ENCODE results near the gene ALDH1A2.
"Not testable (repeated sequence)": the region's sequence is repeated elsewhere in the genome, so short reads cannot be mapped to it uniquely, and the experiment has no call there.

ALDH1A2 gene

GRCh38 chr15:58043192-58043903 is 22.2 kb downstream of the ALDH1A2 start:
- no peak for DNase-seq (ENCODE audit: low read depth in 2 of 3, low spot score in 2 of 3)

- DNase-seq (ENCODE audit: low read depth in 2 of 3, low spot score in 2 of 3), result no peak
These were observed 23.5 kb downstream of the ALDH1A2 start for GRCh38 chr15:58042006-58042405.

- no peak for DNase-seq (ENCODE audit: low read depth in 2 of 3, low spot score in 2 of 3)
These were observed 25.4 kb downstream of the ALDH1A2 start for GRCh38 chr15:58040150-58040549.

- DNase-seq (ENCODE audit: low read depth in 2 of 3, low spot score in 2 of 3), result no peak
These were observed 26.2 kb downstream of the ALDH1A2 start for GRCh38 chr15:58039079-58040035.

- DNase-seq (ENCODE audit: low read depth in 2 of 3, low spot score in 2 of 3), result no peak
These were observed 27.0 kb downstream of the ALDH1A2 start for GRCh38 chr15:58038426-58039078.

GRCh38 chr15:58037723-58038301 is 27.7 kb downstream of the ALDH1A2 start:
- DNase-seq (ENCODE audit: low read depth in 2 of 3, low spot score in 2 of 3), result no peak

GRCh38 chr15:58036579-58036978 is 28.9 kb downstream of the ALDH1A2 start:
- no peak for DNase-seq (ENCODE audit: low read depth in 2 of 3, low spot score in 2 of 3)

GRCh38 chr15:58028392-58028791 is 37.1 kb downstream of the ALDH1A2 start:
- not testable (repeated sequence) for DNase-seq (ENCODE audit: low read depth in 2 of 3, low spot score in 2 of 3)

GRCh38 chr15:58026552-58026951 is 39.0 kb downstream of the ALDH1A2 start:
- no peak for DNase-seq (ENCODE audit: low read depth in 2 of 3, low spot score in 2 of 3)

GRCh38 chr15:58026051-58026450 is 39.5 kb downstream of the ALDH1A2 start:
- DNase-seq (ENCODE audit: low read depth in 2 of 3, low spot score in 2 of 3), result no peak

GRCh38 chr15:58021332-58022230 is 43.9 kb downstream of the ALDH1A2 start:
- no peak for DNase-seq (ENCODE audit: low read depth in 2 of 3, low spot score in 2 of 3)

- DNase-seq (ENCODE audit: low read depth in 2 of 3, low spot score in 2 of 3), result no peak
These were observed 45.8 kb downstream of the ALDH1A2 start for GRCh38 chr15:58019503-58020376.

GRCh38 chr15:58017869-58018268 is 47.6 kb downstream of the ALDH1A2 start:
- DNase-seq (ENCODE audit: low read depth in 2 of 3, low spot score in 2 of 3), result no peak

- no peak for DNase-seq (ENCODE audit: low read depth in 2 of 3, low spot score in 2 of 3)
These were observed 48.8 kb downstream of the ALDH1A2 start for GRCh38 chr15:58016581-58017175.

GRCh38 chr15:58015565-58015964 is 49.9 kb downstream of the ALDH1A2 start:
- no peak for DNase-seq (ENCODE audit: low read depth in 2 of 3, low spot score in 2 of 3)

GRCh38 chr15:58014470-58014869 is 51.0 kb downstream of the ALDH1A2 start:
- DNase-seq (ENCODE audit: low read depth in 2 of 3, low spot score in 2 of 3), result no peak

GRCh38 chr15:58014040-58014439 is 51.5 kb downstream of the ALDH1A2 start:
- no peak for DNase-seq (ENCODE audit: low read depth in 2 of 3, low spot score in 2 of 3)

GRCh38 chr15:58010983-58011382 is 54.5 kb downstream of the ALDH1A2 start:
- no peak for DNase-seq (ENCODE audit: low read depth in 2 of 3, low spot score in 2 of 3)

- no peak for DNase-seq (ENCODE audit: low read depth in 2 of 3, low spot score in 2 of 3)
These were observed 61.7 kb downstream of the ALDH1A2 start for GRCh38 chr15:58003810-58004209.

All from activated CD8-positive, alpha-beta memory T cell treated with anti-CD3 and anti-CD28 coated beads for 48 hours (primary cell).